Adrenal gland (tissue), 5 donors: Measurements from ENCODE around the gene JADE2.

Experiments
- CTCF ChIP-seq, 6 experiments: fragments of 450-650 bp in 4 of 6; fragments of 200-600 bp in 2 of 6; sonication (generic) in 1 of 6; IDR thresholded peaks; 1 replicate in 5 of 6; 2 replicates in 1 of 6; pipeline versions ENCODE4 v1.5.1 to v1.8.0; 2016 to 2021; ENCODE audit warnings: antibody characterized with exemption in 6 of 6, mild to moderate bottlenecking in 2 of 6, moderate library complexity in 1 of 6
- POLR2A ChIP-seq, 2 donors: fragments of 450-650 bp; IDR thresholded peaks; one replicate each; pipeline ENCODE4 v1.6.1; 2017; ENCODE audit warnings: antibody characterized with exemption in 2 of 2, mild to moderate bottlenecking in 2 of 2, moderate library complexity in 1 of 2
- donor health status: DM: no; HTN: no; CAD: no.

DNA sequence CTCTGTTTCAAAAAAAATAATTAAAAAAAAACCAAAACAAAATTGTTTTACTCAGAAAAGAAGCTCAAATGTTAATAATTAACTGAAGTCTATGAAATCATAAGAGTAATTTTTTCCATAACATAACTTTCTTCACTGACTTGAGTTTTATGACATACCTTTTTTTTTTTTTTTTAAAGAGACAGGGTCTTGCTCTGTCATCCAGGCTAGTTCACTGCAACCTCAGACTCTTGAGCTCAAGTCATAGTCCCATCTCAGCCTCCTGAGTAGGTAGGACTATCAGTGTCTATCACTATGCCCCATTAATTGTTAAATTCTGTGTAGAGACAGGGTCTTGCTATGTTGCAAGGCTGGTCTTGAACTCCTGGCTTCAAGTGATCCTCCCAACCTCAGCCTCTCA is 85.3 kb downstream of the JADE2 start:
- TF ChIP-seq CTCF (IDR thresholded peaks at IDR 0.05) (no peak), POLR2A (IDR thresholded peaks at IDR 0.05) (no peak)
